Medulla oblongata (tissue), 1 donor: ENCODE results near the gene COL25A1.
A peak's percentile ranks its signal among the peaks of the same experiment; 100 is the strongest.
"Not testable (repeated sequence)": the region's sequence is repeated elsewhere in the genome, so short reads cannot be mapped to it uniquely, and the experiment has no call there.

Source experiments
- DNase-seq: peaks from one replicate; pipeline ENCODE4 v3.0.0-alpha.2; 2015; ENCODE audit errors: extremely low spot score

Gene COL25A1

GRCh38 chr4:109052821-109053220, 249.6 kb downstream of the COL25A1 start:
- DNase-seq: no peak

- DNase-seq: peak; percentile 21
Measured at GRCh38 chr4:109051054-109051453, 251.4 kb downstream of the COL25A1 start.

DNA sequence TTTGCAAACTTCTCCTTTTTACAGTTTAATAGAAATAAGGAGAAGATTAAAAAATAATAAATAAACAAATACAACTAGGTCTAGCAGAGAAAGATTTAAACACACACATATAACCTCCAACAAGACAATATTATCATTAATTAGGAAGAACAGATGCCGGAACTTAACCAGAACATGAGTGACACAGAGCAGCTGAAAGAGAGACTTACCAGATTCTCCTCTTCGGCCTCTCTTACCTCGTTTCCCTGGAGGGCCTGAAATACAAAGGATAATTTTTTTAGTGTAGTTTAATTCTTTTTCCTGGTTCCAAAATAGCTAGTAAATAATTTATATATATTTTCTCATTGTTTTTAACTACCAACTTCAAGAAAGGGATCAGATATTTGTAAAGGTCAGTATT, 252.5 kb downstream of the COL25A1 start:
- DNase-seq: no peak

DNA sequence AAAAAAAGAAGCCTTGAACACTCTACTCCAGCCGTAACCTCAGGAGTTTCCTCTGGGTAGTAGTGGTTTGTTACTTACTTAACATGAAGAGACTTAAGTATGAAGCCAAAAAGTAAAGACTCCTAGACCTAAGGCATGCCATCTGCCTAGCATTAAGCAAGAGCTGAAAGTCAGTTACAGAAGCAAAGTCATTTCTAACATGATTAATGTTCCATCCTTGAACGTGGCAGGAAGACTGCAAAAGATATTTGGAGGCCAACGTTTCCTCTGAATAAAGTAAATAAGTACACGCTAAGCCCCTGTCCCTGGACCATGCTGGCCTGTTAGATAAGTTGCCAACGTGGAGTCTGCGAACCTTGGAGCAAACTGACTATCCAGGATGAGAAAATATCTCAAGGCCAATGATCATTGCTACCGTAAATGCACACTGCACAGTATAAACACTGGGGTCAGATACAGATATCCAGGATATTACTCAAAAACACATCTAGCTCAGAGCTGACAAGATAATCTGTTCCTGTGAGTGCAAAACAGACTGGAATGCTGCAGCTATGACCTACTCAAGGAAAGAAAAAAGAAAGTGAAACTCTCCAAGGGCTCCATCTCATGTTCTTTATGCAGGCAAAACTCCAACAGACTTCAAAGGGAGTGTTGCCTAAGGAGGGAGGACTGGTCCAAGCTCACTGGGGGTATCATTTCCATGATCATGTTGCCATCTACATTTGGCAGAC, 255.8 kb downstream of the COL25A1 start:
- DNase-seq: peak; percentile 12

- DNase-seq: no peak
Measured at GRCh38 chr4:109044431-109044830, 258.0 kb downstream of the COL25A1 start.

GRCh38 chr4:109043286-109043685, 259.2 kb downstream of the COL25A1 start:
- DNase-seq: no peak

GRCh38 chr4:109041463-109042360, 260.7 kb downstream of the COL25A1 start:
- DNase-seq: no peak

GRCh38 chr4:109040441-109040840, 262.0 kb downstream of the COL25A1 start:
- DNase-seq: no peak

GRCh38 chr4:109037026-109037425, 265.4 kb downstream of the COL25A1 start:
- no peak for DNase-seq

DNA sequence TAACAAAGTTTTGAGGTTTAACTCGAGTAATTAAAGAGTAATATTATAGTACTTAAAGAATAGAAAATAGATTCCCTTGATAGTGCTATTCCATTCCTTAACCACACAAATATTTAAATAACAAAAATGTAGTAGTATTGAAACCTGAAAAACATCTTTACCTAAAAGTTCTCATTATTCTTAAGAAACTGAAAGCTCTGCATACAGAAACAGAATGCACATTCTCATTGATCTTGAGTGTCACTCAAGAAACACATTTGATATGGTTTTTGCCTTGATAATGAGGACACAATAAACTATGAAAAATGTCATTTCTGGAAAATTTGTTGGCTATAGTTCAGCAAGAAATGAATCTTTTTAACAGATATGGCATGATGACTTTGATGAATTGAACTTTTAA, 268.5 kb downstream of the COL25A1 start:
- DNase-seq: no peak

- DNase-seq: no peak
Measured at GRCh38 chr4:109032671-109033070, 269.8 kb downstream of the COL25A1 start.

DNA sequence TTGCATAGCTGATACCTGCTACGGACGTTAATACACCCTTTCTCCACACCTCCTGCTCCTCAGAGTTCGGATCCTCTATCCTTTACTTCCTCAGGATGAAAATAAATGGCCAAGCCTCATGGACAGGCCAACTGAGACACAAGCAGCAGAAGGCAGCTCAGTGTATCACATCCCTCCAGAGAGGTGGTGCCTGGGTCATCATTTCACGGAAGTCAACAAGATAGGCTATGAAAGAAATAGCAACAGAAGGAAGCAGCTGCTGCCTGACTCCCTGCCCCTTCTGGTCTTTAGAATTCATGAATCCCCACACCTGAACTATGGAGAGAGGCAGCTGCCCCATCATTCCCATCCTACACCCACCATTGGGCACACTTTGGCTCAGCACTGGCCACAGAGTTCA, 272.5 kb downstream of the COL25A1 start:
- no peak for DNase-seq

DNA sequence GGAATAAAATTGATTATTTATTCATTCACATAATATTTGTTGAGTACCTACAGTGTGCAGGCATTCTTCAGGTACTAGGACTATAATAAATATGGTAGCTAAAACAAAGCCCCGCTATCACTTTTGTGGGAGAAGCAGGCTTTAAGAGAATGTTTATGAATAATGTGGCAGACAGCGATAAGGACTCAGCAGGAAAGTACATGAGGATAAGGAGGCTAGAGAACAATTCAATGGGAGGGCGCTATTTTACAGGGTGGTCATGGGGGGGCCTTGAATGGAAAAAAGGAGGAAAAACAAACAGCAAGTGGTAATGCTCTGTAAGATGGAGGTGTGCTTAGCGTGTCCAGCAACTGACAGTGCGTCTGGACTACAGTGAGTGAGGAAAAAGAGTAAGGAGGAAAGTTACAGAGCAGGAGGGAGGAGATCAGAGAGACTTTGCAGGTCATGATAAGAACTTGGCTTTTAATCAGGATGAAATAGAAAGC, 275.4 kb downstream of the COL25A1 start:
- DNase-seq: no peak

DNA sequence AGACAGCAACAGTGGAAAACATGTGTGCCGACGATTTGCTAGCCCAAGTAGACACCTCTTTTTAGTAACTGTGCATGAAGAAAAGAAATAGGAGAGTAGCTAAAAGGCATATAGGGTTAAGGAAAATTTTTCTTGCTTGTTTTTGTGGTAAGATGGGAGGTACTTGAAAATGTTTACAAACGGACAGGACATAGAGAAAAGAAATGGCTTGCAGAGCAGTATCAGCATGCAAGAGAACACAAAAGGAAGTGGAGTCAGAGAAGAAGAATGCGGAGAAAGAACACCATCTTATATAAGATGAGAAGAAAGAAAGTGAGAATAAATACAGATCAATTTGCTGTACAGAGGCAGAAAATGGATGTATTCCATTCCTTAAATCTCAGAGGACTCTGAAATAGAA, 275.9 kb downstream of the COL25A1 start:
- DNase-seq: no peak

GRCh38 chr4:109025471-109026076, 276.9 kb downstream of the COL25A1 start:
- DNase-seq: no peak

- DNase-seq: no peak
Measured at GRCh38 chr4:109022961-109023360, 279.5 kb downstream of the COL25A1 start.

DNA sequence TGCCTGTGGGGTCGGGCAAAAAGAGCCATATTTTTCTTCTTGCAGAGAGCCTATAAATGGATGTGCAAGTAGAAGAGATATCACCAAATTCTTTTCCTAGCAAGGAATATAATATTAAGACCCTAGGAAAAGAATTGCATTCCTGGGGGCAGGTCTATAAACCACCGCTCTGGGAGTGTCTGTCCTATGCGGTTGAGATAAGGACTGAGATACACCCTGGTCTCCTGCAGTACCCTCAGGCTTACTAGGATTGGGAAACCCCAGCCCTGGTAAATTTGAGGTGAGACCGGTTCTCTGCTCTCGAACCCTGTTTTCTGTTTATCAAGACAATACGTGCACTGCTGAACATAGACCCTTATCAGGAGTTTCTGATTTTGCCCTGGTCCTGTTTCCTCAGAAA, 280.8 kb downstream of the COL25A1 start:
- DNase-seq: not testable (repeated sequence)

- DNase-seq: no peak
Measured at GRCh38 chr4:109020861-109021260, 281.6 kb downstream of the COL25A1 start.

- no peak for DNase-seq
Measured at GRCh38 chr4:109016200-109016599, 286.3 kb downstream of the COL25A1 start.

GRCh38 chr4:109015413-109015810, 287.0 kb downstream of the COL25A1 start:
- DNase-seq: no peak

DNA sequence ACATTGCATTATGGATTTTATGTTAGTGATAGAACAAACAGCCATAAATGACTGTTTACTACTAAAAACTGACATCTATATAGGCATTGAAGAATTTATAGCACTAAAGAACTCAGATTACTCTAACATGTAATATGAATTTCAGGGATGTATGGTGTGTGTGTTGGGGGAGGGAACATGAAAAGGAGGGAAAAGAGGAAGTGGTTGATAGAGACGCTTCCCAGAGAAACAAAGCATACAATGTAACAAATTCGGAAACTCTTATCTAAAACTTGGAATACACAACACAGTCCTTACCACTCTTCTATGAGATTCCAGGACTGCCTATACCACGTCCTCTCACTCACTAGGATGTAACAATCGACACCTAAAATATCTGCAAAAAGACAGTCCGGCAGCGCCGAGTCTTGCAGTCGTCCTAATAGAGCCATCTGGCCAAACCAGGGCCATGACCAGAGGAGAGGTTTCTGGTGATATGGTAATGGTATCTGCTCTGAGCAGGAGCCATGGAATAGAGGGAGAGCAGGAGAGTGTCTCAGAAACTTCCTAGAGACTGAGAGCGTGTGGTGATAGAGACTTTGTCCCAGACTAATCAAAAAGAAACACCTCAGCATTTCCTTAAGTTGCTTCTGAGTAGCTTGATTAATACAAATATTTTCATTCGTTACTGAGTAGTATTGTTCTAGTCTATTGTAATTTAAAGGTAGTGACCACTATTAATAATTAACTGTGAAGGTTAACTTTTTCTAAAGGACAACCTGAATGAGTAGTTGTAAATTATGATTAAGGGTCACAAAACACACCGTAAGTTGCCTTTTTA, 287.7 kb downstream of the COL25A1 start:
- no peak for DNase-seq
